ENCODE data around the gene SSR4.
"Not testable (repeated sequence)": the region's sequence is repeated elsewhere in the genome, so short reads cannot be mapped to it uniquely, and the experiment has no call there.

Gene SSR4

GRCh38 chrX:153803211-153804099 lies 9.0 kb downstream of the SSR4 start:
- no peak overlapping the region for H3K4me2 ChIP-seq (ENCODE audit: low read length)
- H3K27me3 ChIP-seq (ENCODE audit: control insufficient read depth, insufficient read depth, low read length), result no peaks in the 10 kb centered on the region
- no peak overlapping the region for H3K9ac ChIP-seq (ENCODE audit: low read depth, low read length)
- H3K4me1 ChIP-seq (ENCODE audit: control insufficient read depth, insufficient read depth, low read length), result no peaks in the 10 kb centered on the region
- H3K36me3 ChIP-seq (ENCODE audit: insufficient read depth, low read length), result peaks cover under 1% of the 10 kb centered on the region
- no peak overlapping the region for H3K4me3 ChIP-seq (ENCODE audit: low read length)
- no peaks in the 10 kb centered on the region for H3K9me3 ChIP-seq (replicated peaks; ENCODE audit: low read length)

GRCh38 chrX:153804100-153804595 lies 9.7 kb downstream of the SSR4 start:
- H3K9me3 ChIP-seq (replicated peaks; ENCODE audit: low read length), result no peaks in the 10 kb centered on the region
- no peak overlapping the region for H3K4me3 ChIP-seq (ENCODE audit: low read length)
- no peaks in the 10 kb centered on the region for H3K4me1 ChIP-seq (ENCODE audit: control insufficient read depth, insufficient read depth, low read length)
- no peak overlapping the region for H3K4me2 ChIP-seq (ENCODE audit: low read length)
- no peak overlapping the region for H3K9ac ChIP-seq (ENCODE audit: low read depth, low read length)
- no peaks in the 10 kb centered on the region for H3K27me3 ChIP-seq (ENCODE audit: control insufficient read depth, insufficient read depth, low read length)
- no peaks in the 10 kb centered on the region for H3K36me3 ChIP-seq (ENCODE audit: insufficient read depth, low read length)

GRCh38 chrX:153804621-153805020 lies 10.2 kb downstream of the SSR4 start:
- Histone ChIP-seq H3K9me3 (replicated peaks; ENCODE audit: low read length) (no peaks in the 10 kb centered on the region), H3K9ac (ENCODE audit: low read depth, low read length) (no peak overlapping the region), H3K36me3 (ENCODE audit: insufficient read depth, low read length) (no peaks in the 10 kb centered on the region), H3K4me1 (ENCODE audit: control insufficient read depth, insufficient read depth, low read length) (no peaks in the 10 kb centered on the region), H3K4me3 (ENCODE audit: low read length) (no peak overlapping the region), H3K4me2 (ENCODE audit: low read length) (no peak overlapping the region), H3K27me3 (ENCODE audit: control insufficient read depth, insufficient read depth, low read length) (no peaks in the 10 kb centered on the region)

GRCh38 chrX:153805436-153805835 lies 11.0 kb downstream of the SSR4 start:
- H3K4me2 ChIP-seq (ENCODE audit: low read length), result no peak overlapping the region
- no peaks in the 10 kb centered on the region for H3K4me1 ChIP-seq (ENCODE audit: control insufficient read depth, insufficient read depth, low read length)
- H3K27me3 ChIP-seq (ENCODE audit: control insufficient read depth, insufficient read depth, low read length), result no peaks in the 10 kb centered on the region
- no peak overlapping the region for H3K4me3 ChIP-seq (ENCODE audit: low read length)
- H3K9me3 ChIP-seq (replicated peaks; ENCODE audit: low read length), result no peaks in the 10 kb centered on the region
- H3K36me3 ChIP-seq (ENCODE audit: insufficient read depth, low read length), result no peaks in the 10 kb centered on the region
- no peak overlapping the region for H3K9ac ChIP-seq (ENCODE audit: low read depth, low read length)

- Histone ChIP-seq H3K36me3 (ENCODE audit: insufficient read depth, low read length) (no peaks in the 10 kb centered on the region), H3K4me3 (ENCODE audit: low read length) (no peak overlapping the region), H3K27me3 (ENCODE audit: control insufficient read depth, insufficient read depth, low read length) (no peaks in the 10 kb centered on the region), H3K4me2 (ENCODE audit: low read length) (no peak overlapping the region), H3K9me3 (replicated peaks; ENCODE audit: low read length) (no peaks in the 10 kb centered on the region), H3K4me1 (ENCODE audit: control insufficient read depth, insufficient read depth, low read length) (no peaks in the 10 kb centered on the region), H3K9ac (ENCODE audit: low read depth, low read length) (no peak overlapping the region)
Measured at GRCh38 chrX:153806999-153807575, 12.6 kb downstream of the SSR4 start.

GRCh38 chrX:153807976-153808375 lies 13.5 kb downstream of the SSR4 start:
- Histone ChIP-seq H3K9me3 (replicated peaks; ENCODE audit: low read length) (no peaks in the 10 kb centered on the region), H3K4me3 (ENCODE audit: low read length) (no peak overlapping the region), H3K4me1 (ENCODE audit: control insufficient read depth, insufficient read depth, low read length) (no peaks in the 10 kb centered on the region), H3K27me3 (ENCODE audit: control insufficient read depth, insufficient read depth, low read length) (no peaks in the 10 kb centered on the region), H3K4me2 (ENCODE audit: low read length) (no peak overlapping the region), H3K9ac (ENCODE audit: low read depth, low read length) (no peak overlapping the region), H3K36me3 (ENCODE audit: insufficient read depth, low read length) (no peaks in the 10 kb centered on the region)

- Histone ChIP-seq H3K4me1 (ENCODE audit: control insufficient read depth, insufficient read depth, low read length) (no peaks in the 10 kb centered on the region), H3K9me3 (replicated peaks; ENCODE audit: low read length) (no peaks in the 10 kb centered on the region), H3K27me3 (ENCODE audit: control insufficient read depth, insufficient read depth, low read length) (no peaks in the 10 kb centered on the region), H3K9ac (ENCODE audit: low read depth, low read length) (no peak overlapping the region), H3K4me3 (ENCODE audit: low read length) (no peak overlapping the region), H3K4me2 (ENCODE audit: low read length) (no peak overlapping the region), H3K36me3 (ENCODE audit: insufficient read depth, low read length) (no peaks in the 10 kb centered on the region)
Measured at GRCh38 chrX:153812220-153812619, 17.8 kb downstream of the SSR4 start.

GRCh38 chrX:153813161-153813560 lies 18.7 kb downstream of the SSR4 start:
- H3K36me3 ChIP-seq (ENCODE audit: insufficient read depth, low read length), result no peaks in the 10 kb centered on the region

GRCh38 chrX:153814591-153815315 lies 20.3 kb downstream of the SSR4 start:
- Histone ChIP-seq H3K4me2 (ENCODE audit: low read length) (no peak overlapping the region), H3K27me3 (ENCODE audit: control insufficient read depth, insufficient read depth, low read length) (no peaks in the 10 kb centered on the region), H3K4me3 (ENCODE audit: low read length) (no peak overlapping the region), H3K9me3 (replicated peaks; ENCODE audit: low read length) (no peaks in the 10 kb centered on the region), H3K4me1 (ENCODE audit: control insufficient read depth, insufficient read depth, low read length) (no peaks in the 10 kb centered on the region), H3K9ac (ENCODE audit: low read depth, low read length) (no peak overlapping the region), H3K36me3 (ENCODE audit: insufficient read depth, low read length) (no peaks in the 10 kb centered on the region)

More at GRCh38 chrX:153813161-153813560, 18.7 kb downstream of the SSR4 start:
- Histone ChIP-seq H3K4me3 (ENCODE audit: low read length) (no peak overlapping the region), H3K9ac (ENCODE audit: low read depth, low read length) (no peak overlapping the region), H3K9me3 (replicated peaks; ENCODE audit: low read length) (no peaks in the 10 kb centered on the region), H3K27me3 (ENCODE audit: control insufficient read depth, insufficient read depth, low read length) (no peaks in the 10 kb centered on the region), H3K4me1 (ENCODE audit: control insufficient read depth, insufficient read depth, low read length) (no peaks in the 10 kb centered on the region), H3K4me2 (ENCODE audit: low read length) (no peak overlapping the region)

GRCh38 chrX:153816831-153817690 lies 22.6 kb downstream of the SSR4 start:
- H3K27me3 ChIP-seq (ENCODE audit: control insufficient read depth, insufficient read depth, low read length), result no peaks in the 10 kb centered on the region
- H3K9ac ChIP-seq (ENCODE audit: low read depth, low read length), result no peak overlapping the region
- H3K9me3 ChIP-seq (replicated peaks; ENCODE audit: low read length), result no peaks in the 10 kb centered on the region
- no peaks in the 10 kb centered on the region for H3K36me3 ChIP-seq (ENCODE audit: insufficient read depth, low read length)
- no peak overlapping the region for H3K4me3 ChIP-seq (ENCODE audit: low read length)
- H3K4me1 ChIP-seq (ENCODE audit: control insufficient read depth, insufficient read depth, low read length), result no peaks in the 10 kb centered on the region
- H3K4me2 ChIP-seq (ENCODE audit: low read length), result no peak overlapping the region

GRCh38 chrX:153818064-153818463 lies 23.6 kb downstream of the SSR4 start:
- not testable (repeated sequence) for H3K4me1 ChIP-seq (ENCODE audit: control insufficient read depth, insufficient read depth, low read length); H3K4me2 ChIP-seq (ENCODE audit: low read length); H3K9me3 ChIP-seq (replicated peaks; ENCODE audit: low read length); H3K9ac ChIP-seq (ENCODE audit: low read depth, low read length); H3K36me3 ChIP-seq (ENCODE audit: insufficient read depth, low read length); H3K27me3 ChIP-seq (ENCODE audit: control insufficient read depth, insufficient read depth, low read length); H3K4me3 ChIP-seq (ENCODE audit: low read length)

All from skeletal muscle satellite cell (primary cell).